A673 (cell line): Measurements from ENCODE around the gene NEU3. TPM values are rescaled to one million over a fixed set of nuclear protein-coding genes. Genes with fewer than 3 reads are reported as not detected.

Experiments used
- BruUV-seq: library from RNA; stranded (reverse); fragments of 400-500 nt; replicated peaks from 2 replicates; lab custom pipeline; 2021; lab: Mats Ljungman, UMichigan
- CTCF ChIA-PET: fragments of 300-600 bp; sonication (Branson Sonifier 250); formaldehyde crosslinking; loops from one replicate; lab custom pipeline; 2022; ENCODE audit warnings: antibody characterized with exemption; lab: Charles Lee
- POLR2A ChIA-PET: fragments of 300-600 bp; sonication (Branson Sonifier 250); formaldehyde crosslinking; loops from one replicate; lab custom pipeline; 2022; ENCODE audit warnings: antibody characterized with exemption; ENCODE audit not compliant: low non-redundant PET; lab: Charles Lee
- DNase-seq: peaks from one replicate; pipeline ENCODE4 v3.0.0-alpha.2; 2015; ENCODE audit warnings: low spot score
- H3K27ac ChIP-seq: fragments of 200-600 bp; sonication (generic); 2 replicates; pipeline ENCODE4 v1.5.1; 2016; ENCODE audit warnings: mixed run types, low read depth, mild to moderate bottlenecking, mixed read lengths, antibody characterized with exemption, low read length; ENCODE audit not compliant: poor library complexity, severe bottlenecking
- H3K27me3 ChIP-seq: fragments of 200-600 bp; sonication (generic); replicated peaks from 2 replicates; pipeline ENCODE4 v1.6.1; 2017; ENCODE audit warnings: mixed run types, low read depth, mild to moderate bottlenecking, mixed read lengths, antibody characterized with exemption, low read length; ENCODE audit not compliant: insufficient read depth, poor library complexity
- H3K36me3 ChIP-seq: fragments of 200-600 bp; sonication (generic); 2 replicates; pipeline ENCODE4 v1.6.1; 2016; ENCODE audit warnings: mixed run types, mild to moderate bottlenecking, mixed read lengths, antibody characterized with exemption, low read length; ENCODE audit not compliant: insufficient read depth, poor library complexity, severe bottlenecking
- H3K4me1 ChIP-seq: fragments of 200-600 bp; sonication (generic); 2 replicates; pipeline ENCODE4 v1.6.1; 2017; ENCODE audit warnings: mixed run types, mild to moderate bottlenecking, mixed read lengths, antibody characterized with exemption, low read length; ENCODE audit not compliant: insufficient read depth, poor library complexity, severe bottlenecking
- H3K4me3 ChIP-seq: fragments of 200-600 bp; sonication (generic); 2 replicates; pipeline ENCODE4 v1.5.1; 2016; ENCODE audit warnings: low read depth, mixed run types, mild to moderate bottlenecking, mixed read lengths, low read length; ENCODE audit not compliant: poor library complexity, severe bottlenecking
- H3K9me3 ChIP-seq: fragments of 200-600 bp; sonication (generic); 2 replicates; pipeline ENCODE4 v1.6.1; 2016; ENCODE audit warnings: mixed run types, low read depth, mild to moderate bottlenecking, mixed read lengths, antibody characterized with exemption, low read length; ENCODE audit not compliant: poor library complexity, severe bottlenecking
- CTCF ChIP-seq: fragments of 300-800, 200-600 bp; sonication (generic); conservative IDR thresholded peaks from 2 replicates; pipeline ENCODE4 v1.5.1; 2017; ENCODE audit warnings: low read depth, mild to moderate bottlenecking, antibody characterized with exemption, low read length, moderate library complexity, mixed read lengths
- EZH2 ChIP-seq: fragments of 200-600 bp; sonication (generic); IDR thresholded peaks from 2 replicates; pipeline ENCODE4 v1.6.1; 2017; ENCODE audit warnings: borderline replicate concordance, low read depth, mild to moderate bottlenecking, mixed read lengths, antibody characterized with exemption, low read length; ENCODE audit not compliant: poor library complexity, severe bottlenecking
- intact Hi-C: fragments of 100-400 bp; cut with micrococcal nuclease; formaldehyde crosslinking; loops from one replicate; pipeline ENCODE4 v1.10.0; 2022; ENCODE audit not compliant: unreplicated experiment
- total RNA-seq: library from RNA; stranded (reverse); gene quantifications from 2 replicates; pipeline ENCODE4 v1.2.3, GENCODE V29; 2021

NEU3 gene
- total RNA-seq, 1 experiment from 2014 or later: 11.5 TPM

DNA sequence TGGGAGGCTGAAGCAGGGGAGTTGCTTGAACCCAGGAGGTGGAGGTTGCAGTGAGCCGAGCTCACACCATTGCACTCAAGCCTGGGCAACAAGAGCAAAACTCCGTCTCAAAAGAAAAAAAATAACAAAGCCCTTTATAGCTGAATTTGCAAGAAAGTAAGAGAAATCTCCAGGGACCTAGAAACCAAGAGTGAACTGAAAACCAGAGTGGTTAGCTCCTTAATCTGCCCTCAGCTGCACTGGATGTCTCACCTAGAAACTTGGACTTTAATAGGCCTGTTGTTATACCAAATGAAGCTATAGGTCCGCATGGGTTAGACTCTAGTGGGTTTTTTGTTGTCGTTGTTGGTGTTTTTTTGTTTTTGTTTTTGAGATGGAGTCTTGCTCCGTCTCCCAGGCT is 4.1 kb downstream of the NEU3 start:
- no peak for TF ChIP-seq EZH2
- TF ChIP-seq CTCF: no peak
- Histone ChIP-seq H3K27me3 (no peaks in the 10 kb centered on the region), H3K4me3 (no peak overlapping the region), H3K27ac (no peak overlapping the region), H3K36me3 (no peaks in the 10 kb centered on the region), H3K4me1 (peaks cover 8% of the 10 kb centered on the region), H3K9me3 (no peaks in the 10 kb centered on the region)
- BruUV-seq: no TSS peak
- POLR2A ChIA-PET: no interaction called here
- CTCF ChIA-PET: no interaction called here
- intact Hi-C loops: no loop called here
- DNase-seq: no peak

- H3K9me3 ChIP-seq: no peaks in the 10 kb centered on the region
- intact Hi-C loops: no loop called here
- H3K36me3 ChIP-seq: peaks cover 7% of the 10 kb centered on the region
- TF ChIP-seq CTCF: no peak
- TF ChIP-seq EZH2: no peak
- BruUV-seq: no TSS peak
- CTCF ChIA-PET: no interaction called here
- DNase-seq: no peak
- POLR2A ChIA-PET: no interaction called here
- no peak overlapping the region for H3K27ac ChIP-seq
- H3K4me1 ChIP-seq: no peaks in the 10 kb centered on the region
- no peak overlapping the region for H3K4me3 ChIP-seq
- no peaks in the 10 kb centered on the region for H3K27me3 ChIP-seq
Observed at GRCh38 chr11:75000975-75001354, 12.2 kb downstream of the NEU3 start.

GRCh38 chr11:75001686-75002085 is 13.0 kb downstream of the NEU3 start:
- ChIA-PET POLR2A (no interaction called here), CTCF (no interaction called here)
- TF ChIP-seq EZH2 (no peak), CTCF (no peak)
- intact Hi-C loops: no loop called here
- no peak overlapping the region for H3K4me3 ChIP-seq
- H3K27me3 ChIP-seq: no peaks in the 10 kb centered on the region
- BruUV-seq: no TSS peak
- H3K27ac ChIP-seq: no peak overlapping the region
- no peaks in the 10 kb centered on the region for H3K4me1 ChIP-seq
- H3K36me3 ChIP-seq: peaks cover 11% of the 10 kb centered on the region
- no peaks in the 10 kb centered on the region for H3K9me3 ChIP-seq
- no peak for DNase-seq
